ENCODE measurements around the gene DHX58.
A peak's percentile ranks its signal among the peaks of the same experiment; 100 is the strongest.

The DHX58 gene

DNA sequence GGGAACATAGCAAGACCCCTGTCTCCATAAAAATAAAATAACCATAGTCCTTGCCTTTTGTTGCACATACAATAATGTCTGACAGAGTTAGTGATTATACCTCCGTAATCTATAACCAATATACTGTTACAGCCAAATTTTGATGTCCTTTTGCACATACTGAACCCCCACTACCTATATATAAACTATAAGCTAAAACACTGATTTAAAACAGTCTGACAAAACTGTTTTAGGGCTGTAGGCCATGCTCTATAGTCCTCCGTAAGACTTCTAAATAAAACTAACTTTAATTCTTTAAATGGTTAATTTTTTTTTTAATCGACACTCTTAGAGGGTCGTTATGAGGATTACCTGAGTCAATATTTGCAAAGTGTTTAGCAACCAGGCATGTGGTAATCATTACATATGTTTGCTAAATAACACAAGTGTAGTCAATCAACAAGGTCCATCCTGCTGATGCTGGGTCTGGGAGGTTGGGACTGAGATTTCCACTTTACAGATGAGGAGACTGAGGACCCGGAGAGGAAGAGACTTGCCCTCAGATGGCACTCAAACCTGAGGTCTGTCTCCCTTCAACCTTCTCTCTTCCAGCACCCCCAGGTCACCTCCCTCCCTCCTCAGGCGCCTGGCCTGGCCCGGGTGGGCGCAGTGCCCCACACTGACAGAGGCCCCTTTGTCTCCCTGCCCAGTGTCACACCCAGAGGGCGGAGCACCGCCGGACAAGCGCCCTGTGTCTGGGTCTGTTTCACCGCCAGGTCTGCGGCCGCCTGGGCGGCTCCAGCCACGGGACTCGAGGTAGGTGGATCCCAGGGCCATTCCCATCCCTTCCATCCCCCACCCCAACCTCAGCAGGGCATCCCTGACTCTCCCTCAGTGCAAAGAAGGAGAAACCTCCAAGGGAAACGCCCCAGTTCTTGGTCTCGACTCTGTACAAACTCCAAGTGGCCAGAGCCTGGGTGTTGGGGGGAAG is 24.5 kb downstream of the DHX58 start:
- no peak for DNase-seq (ENCODE audit: low read depth in 2 of 3, low spot score in 2 of 3)

DNA sequence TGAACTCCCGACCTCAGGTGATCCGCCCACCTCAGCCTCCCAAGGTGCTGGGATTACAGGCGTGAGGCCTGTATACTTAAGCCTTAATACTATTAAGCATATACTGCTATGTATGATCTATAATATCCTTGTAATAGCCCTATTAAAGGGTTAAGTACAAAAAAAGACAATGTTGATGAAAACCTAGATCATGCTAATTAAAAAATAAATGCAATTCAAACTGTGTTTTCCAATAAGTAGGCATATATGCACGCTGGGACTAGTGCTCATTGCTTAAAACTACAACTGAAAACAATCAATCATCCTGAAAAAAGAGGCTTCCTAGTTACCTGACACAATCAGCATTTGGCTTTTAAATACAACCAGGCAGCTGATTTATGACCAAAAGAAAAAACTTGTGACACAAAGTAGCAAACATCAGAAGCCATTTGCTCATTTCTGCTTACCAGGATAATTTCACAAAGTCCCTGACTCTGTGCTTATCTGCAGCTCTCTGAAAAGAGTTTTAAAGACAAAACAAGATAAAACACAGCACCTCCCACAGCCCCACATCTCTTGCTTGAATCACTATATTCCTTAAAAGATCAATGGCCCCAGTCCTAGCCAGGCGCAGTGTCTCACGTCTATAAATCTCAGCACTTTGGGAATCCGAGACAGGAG is 25.3 kb downstream of the DHX58 start:
- DNase-seq (ENCODE audit: low read depth in 2 of 3, low spot score in 2 of 3): no peak

DNA sequence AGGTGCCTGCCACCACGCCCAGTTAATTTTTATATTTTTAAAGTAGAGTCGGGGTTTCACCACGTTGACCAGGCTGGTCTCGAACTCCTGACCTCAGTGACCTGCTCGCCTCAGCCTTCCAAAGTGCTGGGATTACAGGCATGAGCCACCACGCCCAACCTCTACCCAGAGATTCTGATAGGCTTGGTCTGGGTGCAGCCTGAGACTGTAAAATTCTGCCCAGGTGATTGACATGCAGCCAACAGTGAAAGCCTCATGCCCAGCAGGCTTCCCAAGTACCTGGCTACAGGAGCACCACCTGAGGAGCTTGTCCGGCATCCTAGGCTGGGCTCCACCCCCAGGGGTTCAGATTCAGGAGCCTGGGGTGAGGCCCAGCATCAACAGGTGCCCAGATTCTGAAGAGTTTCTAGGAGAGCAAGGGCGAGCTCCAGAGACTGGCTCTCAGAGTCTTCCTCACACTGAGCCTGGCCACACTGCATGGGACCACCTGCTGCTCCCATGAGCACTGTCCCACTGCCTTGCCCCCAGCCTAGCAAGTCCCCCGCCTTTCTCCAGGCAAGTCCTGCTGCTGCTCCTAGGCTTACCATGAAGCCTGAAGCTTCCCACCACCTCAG is 30.9 kb downstream of the DHX58 start:
- DNase-seq (ENCODE audit: low read depth in 2 of 3, low spot score in 2 of 3): no peak

DNA sequence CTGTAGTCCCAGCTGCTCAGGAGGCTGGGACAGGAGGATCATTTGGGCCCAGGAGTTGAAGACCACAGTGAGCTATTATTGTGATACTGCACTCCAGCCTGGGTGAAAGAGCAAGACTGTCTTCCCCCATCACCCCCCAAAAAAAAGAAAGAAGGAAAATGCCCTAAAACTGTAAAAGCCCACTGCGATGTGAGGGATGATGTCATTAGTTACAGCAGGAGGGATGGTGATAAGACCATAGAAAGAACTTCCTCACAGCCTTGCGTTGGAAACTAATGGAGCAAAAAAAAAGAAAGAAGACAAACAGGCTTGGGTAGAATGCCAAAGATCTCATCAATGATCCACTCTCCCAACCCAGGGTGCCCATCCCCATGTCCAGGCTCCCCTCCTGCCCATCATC is 33.0 kb downstream of the DHX58 start:
- no peak for DNase-seq (ENCODE audit: low read depth in 2 of 3, low spot score in 2 of 3)

DNA sequence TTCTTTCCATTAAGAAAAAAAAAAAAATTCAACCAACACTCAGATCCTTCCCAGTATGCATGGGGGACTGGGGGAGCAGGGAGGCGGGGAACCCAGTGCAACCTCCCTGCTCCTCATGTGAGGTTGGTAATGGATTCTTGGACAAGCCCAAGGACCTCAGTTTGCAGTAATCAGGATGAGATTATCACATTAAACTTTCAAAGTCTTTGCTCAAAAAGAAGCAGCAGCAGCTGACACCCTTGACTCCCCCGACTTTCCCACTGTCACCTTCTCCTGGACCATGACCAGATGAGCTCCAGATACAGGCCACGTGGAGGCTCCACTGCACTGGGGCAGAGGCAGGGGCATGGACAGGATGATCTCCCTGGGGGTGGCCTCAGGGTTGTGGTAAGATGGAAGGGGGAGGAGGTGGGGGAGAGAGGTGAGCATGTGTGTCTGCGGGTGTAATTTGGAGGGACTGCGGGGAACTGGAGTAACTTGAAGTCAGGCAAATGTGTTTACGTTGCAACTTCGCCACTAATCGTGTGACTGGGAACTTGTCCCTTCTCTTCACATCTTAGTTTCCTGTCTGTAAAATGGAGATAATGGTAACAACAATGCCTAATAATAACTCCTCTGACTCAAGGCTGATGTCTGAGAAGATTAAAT is 34.0 kb downstream of the DHX58 start:
- DNase-seq (ENCODE audit: low read depth in 2 of 3, low spot score in 2 of 3): no peak

DNA sequence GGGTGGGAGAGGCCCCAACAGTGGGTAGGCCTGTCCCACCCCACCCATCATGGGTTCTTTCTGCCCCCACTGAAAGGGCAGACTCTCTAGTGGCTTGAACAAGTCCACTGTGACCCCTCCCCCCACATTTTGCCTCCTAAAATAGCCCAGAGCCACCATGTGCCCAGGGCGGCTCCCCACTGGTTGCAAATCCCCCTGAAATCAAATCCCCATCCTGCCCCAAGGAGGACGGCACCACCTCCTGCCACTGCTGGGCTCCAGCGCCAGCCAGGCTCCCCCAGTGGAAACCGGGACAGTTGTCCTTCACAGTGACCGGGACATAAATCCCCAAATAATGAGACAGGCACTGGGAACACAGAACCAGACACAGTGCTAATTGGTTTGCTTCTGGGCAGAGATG is 34.8 kb downstream of the DHX58 start:
- DNase-seq (ENCODE audit: low read depth in 2 of 3, low spot score in 2 of 3): no peak

DNA sequence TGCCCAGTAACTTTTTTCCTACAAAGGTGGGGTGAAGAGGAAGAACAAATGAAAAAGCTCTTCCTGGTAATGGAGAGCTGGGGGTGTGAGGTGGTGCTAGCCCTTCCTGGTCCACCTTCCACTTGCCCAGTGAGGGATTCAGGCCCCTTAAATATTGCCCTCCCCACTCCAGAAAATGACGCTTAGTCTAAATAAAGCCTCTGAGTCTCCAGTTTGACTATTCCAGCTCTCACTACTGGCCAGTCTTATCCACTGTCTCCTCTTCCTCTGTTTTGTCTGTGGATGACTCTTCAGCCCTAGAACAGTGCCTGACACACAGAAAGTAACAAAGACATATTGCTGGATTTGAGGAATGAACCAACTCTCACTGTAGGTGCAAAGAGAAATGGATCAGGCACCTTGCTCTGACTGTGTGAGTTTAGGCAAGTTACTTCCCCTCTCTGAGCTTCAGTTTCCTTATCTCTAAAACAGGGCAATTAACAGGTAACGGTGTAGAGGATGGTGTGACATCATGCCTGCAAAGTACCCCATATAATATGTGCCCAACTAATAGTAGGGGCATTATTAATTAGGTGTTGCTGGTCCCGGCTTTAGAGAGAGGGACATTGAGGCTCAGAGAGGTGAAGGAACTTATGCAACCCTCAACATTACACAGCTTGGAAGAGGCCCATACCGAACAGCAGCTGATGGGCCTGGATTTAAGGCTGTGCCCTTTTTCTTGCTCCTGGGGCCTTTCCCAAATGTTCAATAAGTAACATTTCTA is 35.5 kb downstream of the DHX58 start:
- no peak for DNase-seq (ENCODE audit: low read depth in 2 of 3, low spot score in 2 of 3)

DNA sequence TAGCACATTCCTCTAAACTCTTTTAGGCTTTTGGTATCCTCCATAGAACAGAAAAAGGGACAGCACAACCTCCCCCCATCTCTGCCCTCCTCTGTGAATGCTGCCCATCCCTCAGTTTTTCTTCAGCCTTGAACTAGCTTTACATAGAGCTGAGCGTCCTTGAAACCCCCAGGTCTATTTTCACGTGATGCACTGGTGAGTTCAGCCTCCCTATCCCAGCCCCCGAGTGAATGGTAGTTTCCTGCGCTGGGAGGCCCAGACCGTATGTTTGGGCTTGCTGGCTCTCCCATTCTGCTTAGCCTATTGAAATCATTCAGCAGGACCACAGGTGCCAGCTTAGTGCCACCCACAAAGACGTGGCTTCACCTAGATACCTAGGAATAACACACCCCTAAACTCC is 36.7 kb downstream of the DHX58 start:
- DNase-seq (ENCODE audit: low read depth in 2 of 3, low spot score in 2 of 3): no peak

DNA sequence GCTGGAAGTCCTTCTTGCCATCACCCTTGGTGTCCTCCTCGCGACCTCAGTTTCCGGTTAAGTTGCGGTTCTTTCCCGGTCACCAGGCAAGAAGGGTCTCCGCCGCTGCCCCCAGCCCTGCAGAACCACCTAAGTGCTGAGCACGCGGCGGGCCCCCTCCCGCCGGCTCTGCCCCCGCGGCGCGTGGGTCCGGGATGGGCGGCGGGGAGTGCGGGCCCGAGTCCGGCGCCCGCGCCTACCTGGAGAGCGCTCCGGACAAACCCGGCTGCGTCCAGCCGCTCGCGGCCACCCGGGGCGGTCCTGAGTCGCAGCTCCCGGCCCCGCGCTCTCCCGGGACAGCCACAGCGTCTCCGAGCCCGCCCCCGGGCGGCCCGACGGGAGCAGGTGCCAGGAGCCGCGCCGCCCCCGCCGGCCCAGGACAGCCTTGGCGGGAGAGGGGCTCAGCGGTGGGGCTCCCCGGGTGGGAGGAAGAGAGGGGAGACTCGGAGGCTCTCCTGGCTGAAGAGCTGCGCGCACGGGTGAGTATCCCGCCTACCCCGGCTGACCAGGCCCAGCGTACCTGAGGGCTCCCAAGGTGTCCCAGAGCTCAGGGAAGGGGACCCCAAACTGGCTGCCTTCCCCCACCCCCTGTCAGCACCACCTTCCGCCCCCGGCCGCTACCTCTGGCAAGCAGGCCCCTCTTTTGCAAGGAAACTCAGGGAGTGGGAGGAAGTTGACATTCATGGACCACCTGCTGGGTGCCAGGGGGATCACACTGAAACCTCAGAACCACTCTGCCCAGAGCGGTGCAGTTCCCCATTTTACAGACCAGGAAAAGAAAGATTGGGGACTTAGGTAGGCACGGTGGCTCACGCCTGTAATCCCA is 40.0 kb downstream of the DHX58 start:
- DNase-seq (ENCODE audit: low read depth in 2 of 3, low spot score in 2 of 3): no peak

DNA sequence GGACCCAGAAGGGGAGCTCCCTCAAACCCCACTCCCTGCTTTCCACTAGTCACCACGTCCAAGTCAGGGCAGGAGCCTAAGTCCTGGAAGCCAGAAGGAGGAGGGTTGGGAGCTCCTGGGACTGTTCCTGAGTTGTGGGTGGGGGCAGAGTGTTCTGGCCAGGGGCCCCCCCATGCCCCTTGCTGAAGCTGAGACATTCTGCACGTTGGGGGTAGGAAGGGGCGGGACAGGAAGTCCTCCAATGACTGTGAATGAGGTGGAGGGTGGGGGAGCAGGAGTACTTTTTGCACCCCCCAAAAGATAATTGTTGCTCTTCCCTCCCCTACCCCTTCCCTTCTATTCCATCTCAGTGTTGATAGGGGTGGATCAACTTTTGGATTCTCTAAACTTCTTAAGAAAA is 40.7 kb downstream of the DHX58 start:
- DNase-seq (ENCODE audit: low read depth in 2 of 3, low spot score in 2 of 3): no peak

DNA sequence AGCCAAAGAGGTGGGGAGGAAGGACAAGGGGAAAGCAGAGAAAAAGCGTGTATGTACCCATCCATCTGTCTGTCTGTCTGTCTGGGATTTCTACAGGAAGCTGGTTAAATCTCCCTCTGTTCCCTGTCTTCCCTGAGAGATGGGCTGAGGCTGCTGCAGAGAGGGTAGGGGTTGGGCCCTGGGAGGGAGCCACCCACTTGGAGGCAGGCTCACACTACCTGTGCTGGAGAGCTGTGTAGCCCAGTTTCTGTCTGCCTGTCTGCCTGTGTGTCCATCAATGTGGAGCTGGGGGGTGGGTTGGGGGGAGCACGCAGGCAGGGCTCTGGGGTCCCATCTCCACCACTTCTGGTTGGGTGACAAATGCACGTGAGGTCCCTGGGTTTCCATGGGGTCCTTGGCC is 43.5 kb downstream of the DHX58 start:
- DNase-seq (ENCODE audit: low read depth in 2 of 3, low spot score in 2 of 3): no peak

DNA sequence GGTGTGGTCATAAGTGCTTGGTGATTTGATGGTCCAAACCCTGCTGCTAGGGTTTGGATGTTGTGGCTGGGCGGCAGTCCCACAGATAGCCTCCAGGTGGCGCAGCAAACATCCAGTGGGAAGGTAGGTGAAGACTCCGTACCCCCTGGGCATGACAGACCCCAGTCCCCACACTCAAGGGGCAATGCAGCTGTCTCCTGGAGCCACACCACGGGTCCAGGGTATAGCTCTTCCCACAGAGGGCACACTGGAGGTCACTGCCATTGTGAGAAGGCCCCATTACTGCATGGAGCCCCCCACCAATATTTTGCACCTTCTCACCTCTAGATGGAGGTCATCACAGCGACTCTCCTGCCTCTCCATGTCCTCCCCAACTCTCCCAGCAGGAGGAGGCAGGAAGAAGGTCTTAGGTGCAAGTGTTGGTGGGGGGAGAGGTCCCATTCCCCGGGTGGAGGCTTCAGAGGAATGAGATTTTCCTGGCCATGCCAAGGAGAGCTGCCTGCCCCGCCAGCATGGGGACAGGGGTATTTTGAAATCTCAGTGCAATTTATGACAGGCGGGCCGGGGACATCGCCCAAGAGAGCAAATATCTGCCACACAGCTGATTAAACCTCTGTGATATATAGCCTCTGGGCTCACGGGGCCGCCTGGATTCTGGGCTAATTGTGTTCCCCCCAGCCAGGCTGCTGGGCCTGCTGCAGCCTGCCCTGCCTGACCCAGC is 45.0 kb downstream of the DHX58 start:
- DNase-seq (ENCODE audit: low read depth in 2 of 3, low spot score in 2 of 3): peak in 2 of 3 experiments; percentile 52 to 59

DNA sequence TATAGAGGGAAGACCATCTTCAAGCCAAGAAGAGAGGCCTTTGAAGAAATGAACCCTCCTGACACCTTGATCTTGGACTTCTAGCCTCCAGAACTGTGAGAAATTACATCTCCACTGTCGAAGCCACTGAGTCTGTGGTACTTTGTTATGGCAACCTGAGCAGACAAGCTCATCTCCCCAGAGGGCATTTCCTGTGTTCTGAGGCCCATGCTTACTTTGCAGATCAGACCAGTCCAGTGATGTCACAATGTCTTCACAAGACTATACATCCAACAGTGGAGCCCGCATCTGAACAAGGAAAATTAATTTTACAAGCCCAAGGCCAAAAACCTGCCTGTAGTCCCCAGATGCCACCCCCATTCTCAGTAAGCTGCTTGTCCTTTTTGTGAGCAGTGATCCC is 47.3 kb downstream of the DHX58 start:
- DNase-seq (ENCODE audit: low read depth in 2 of 3, low spot score in 2 of 3): no peak

DNA sequence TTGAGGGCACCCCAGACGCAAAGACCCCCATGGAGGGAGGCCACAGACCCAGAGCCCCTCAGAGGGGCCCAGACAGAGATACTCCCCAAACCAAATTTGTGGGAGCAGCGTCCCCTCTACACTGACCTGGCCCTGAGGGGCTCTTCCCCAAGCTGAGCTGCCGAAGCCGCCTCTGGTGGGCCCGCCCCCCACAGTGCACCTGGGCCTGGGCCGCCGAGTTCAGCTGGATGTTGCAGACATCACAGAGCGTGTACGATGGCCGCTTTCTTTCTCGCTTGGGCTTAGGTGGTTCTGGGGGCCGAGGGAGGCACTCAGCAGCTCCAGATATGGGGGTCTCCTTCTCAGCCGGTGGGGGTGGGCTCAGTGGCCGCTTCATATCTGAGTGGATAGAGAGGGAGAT is 49.8 kb downstream of the DHX58 start:
- DNase-seq (ENCODE audit: low read depth in 2 of 3, low spot score in 2 of 3): no peak

DNA sequence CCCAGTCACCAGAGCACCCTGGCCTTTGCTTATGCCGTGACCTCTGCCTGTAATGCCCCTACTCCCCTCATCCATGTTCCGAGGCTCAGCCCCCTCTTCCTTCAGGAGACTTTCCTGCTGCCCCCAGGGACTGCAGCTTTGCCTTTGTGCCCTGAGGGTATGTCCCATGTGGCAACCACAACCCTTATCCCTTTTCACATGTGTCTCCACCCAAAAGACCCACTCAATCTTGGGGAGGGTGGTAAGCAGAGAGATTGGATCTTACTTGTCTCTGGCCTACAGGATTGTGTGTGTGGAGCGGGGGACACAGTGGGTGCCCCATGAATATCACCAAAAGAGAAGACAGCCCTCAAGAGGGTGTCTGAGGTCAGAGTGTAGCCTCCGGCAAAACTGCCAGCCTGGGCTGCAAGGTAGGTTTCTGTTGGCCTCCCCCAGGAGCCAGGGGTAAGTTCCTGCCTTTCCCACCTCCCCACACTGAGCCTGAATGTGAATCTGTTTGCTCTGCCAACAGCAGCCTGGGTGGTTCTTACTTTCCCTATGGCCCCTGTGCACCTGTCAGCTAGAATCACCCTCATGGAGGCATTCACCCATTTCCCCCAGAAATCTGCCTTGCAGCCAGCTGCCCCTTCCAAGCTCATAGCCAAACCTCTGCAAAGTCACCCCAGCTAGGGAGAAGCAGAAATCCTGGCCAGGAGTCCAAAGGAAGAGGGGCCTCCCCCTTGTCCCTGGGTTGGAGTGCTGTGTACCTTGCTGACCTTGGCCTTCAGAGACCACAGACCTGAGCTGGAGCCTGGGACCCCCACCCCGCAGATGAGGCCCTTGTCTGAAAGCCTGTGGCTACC is 50.6 kb downstream of the DHX58 start:
- DNase-seq (ENCODE audit: low read depth in 2 of 3, low spot score in 2 of 3): no peak

DNA sequence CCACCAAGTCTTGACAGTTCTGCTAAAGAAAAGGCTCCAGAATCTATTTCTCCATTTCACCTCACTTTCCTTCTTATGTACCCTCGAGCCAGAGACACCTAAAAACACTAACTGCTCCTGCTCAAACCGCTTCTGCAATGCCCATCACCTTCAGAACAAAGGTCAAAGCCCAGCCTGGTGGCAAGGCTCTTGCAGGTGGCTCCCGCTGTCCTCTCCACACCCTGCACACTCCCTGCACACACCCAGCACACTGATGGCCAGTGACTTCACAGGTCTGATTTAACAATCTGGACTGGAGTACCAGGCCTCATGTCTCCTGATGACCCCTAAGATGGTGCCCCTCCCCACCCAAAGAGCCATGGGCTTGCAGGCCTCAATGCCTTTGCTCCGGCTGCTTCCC is 52.3 kb downstream of the DHX58 start:
- DNase-seq (ENCODE audit: low read depth in 2 of 3, low spot score in 2 of 3): no peak

DNA sequence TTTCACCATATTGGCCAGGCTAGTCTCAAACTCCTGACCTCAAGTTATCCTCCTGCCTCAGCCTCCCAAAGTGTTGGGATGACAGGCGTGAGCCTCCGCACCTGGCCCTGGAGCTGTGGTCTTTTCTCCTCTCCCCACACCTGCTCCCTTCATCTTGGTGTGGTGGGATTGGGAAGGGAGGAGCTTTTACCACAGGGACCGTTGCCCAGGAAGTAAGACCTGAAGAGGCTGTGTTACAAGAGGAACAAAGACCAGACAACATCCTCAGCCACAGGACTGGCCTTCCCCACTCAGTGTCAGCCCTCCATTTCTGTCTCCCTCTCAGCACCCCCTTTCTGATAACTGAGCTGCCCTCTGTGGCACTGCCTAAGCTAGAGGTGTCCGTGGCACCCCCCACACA is 52.7 kb downstream of the DHX58 start:
- DNase-seq (ENCODE audit: low read depth in 2 of 3, low spot score in 2 of 3): no peak

DNA sequence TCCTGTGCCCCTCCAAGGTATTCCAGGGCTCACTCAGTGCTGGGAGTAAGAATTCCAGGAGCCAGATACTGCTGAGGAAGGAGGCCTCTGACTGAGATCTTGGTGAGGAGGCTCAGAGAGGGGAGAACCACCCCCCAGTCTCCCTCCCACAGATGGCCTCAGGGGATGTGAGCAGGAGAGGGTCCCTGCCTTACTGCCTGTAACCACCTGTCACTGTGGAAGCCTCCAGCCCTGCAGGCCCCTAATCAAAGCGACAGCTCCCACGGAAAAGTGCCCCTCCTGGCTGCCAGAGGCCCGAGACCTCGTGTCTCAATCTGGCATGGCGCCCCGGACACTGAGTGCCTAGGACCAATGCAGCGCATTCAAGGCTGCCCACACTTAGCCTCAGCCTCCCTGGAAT is 54.5 kb downstream of the DHX58 start:
- no peak for DNase-seq (ENCODE audit: low read depth in 2 of 3, low spot score in 2 of 3)

Measured in activated CD8-positive, alpha-beta memory T cell treated with anti-CD3 and anti-CD28 coated beads for 48 hours (primary cell).